SK-N-SH treated with all-trans-retinoic acid at 6 μM for 48 hours (cell line): ENCODE data around the gene ATAD3B.
"Not testable (repeated sequence)": the region's sequence is repeated elsewhere in the genome, so short reads cannot be mapped to it uniquely, and the experiment has no call there.

Source experiments
- PPARA ChIP-seq: fragments of 250-450 bp; sonication (Bioruptor Pico); IDR thresholded peaks from 2 replicates; pipeline ENCODE4 v1.5.0; 2020; ENCODE audit warnings: mild to moderate bottlenecking, borderline replicate concordance
- ZFP30 ChIP-seq: fragments of 450-650 bp; formaldehyde crosslinking; IDR thresholded peaks from 2 replicates; pipeline ENCODE4 v1.5.0; 2022; ENCODE audit warnings: mild to moderate bottlenecking, moderate library complexity

DNA sequence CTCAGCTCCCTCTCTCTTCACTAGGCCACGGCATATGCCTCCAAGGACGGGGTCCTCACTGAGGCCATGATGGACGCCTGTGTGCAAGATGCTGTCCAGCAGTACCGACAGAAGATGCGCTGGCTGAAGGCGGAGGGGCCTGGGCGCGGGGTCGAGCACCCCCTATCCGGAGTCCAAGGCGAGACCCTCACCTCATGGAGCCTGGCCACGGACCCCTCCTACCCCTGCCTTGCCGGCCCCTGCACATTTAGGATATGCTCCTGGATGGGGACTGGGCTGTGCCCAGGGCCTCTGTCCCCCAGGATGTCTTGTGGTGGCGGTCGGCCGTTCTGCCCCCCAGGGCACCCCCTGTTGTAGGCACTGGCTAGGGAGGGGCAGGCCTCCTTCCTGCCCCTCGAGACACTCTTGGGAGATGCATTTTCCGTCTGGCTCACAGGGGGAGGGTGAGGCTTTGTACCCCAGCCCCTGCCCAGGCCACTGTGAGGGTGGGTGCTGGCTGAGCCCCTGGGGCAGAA, 24.0 kb downstream of the ATAD3B start:
- not testable (repeated sequence) for TF ChIP-seq PPARA, ZFP30 (CRISPR knock-in tag)
